ENCODE measurements around the gene RAB36.

RAB36 gene

GRCh38 chr22:23105304-23105703, 40.0 kb upstream of the RAB36 start:
- H3K4me3 ChIP-seq (ENCODE audit: low read length), result no peak overlapping the region
- no peak for DNase-seq (ENCODE audit: low read depth)
- TF ChIP-seq CTCF (conservative IDR thresholded peaks at IDR 0.05; ENCODE audit: low read length), result no peak

GRCh38 chr22:23105919-23106318, 39.4 kb upstream of the RAB36 start:
- no peak overlapping the region for H3K4me3 ChIP-seq (ENCODE audit: low read length)
- TF ChIP-seq CTCF (conservative IDR thresholded peaks at IDR 0.05; ENCODE audit: low read length), result no peak
- DNase-seq (ENCODE audit: low read depth), result no peak

GRCh38 chr22:23106344-23106743, 38.9 kb upstream of the RAB36 start:
- no peak overlapping the region for H3K4me3 ChIP-seq (ENCODE audit: low read length)
- DNase-seq (ENCODE audit: low read depth), result no peak
- no peak for TF ChIP-seq CTCF (conservative IDR thresholded peaks at IDR 0.05; ENCODE audit: low read length)

GRCh38 chr22:23106906-23107367, 38.3 kb upstream of the RAB36 start:
- no peak for TF ChIP-seq CTCF (conservative IDR thresholded peaks at IDR 0.05; ENCODE audit: low read length)
- no peak overlapping the region for H3K4me3 ChIP-seq (ENCODE audit: low read length)
- DNase-seq (ENCODE audit: low read depth), result no peak

GRCh38 chr22:23107487-23108248, 37.6 kb upstream of the RAB36 start:
- TF ChIP-seq CTCF (conservative IDR thresholded peaks at IDR 0.05; ENCODE audit: low read length), result no peak
- DNase-seq (ENCODE audit: low read depth), result no peak
- no peak overlapping the region for H3K4me3 ChIP-seq (ENCODE audit: low read length)

- no peak for DNase-seq (ENCODE audit: low read depth)
- no peak for TF ChIP-seq CTCF (conservative IDR thresholded peaks at IDR 0.05; ENCODE audit: low read length)
- H3K4me3 ChIP-seq (ENCODE audit: low read length), result no peak overlapping the region
Measured at GRCh38 chr22:23108249-23109078, 36.8 kb upstream of the RAB36 start.

- no peak for TF ChIP-seq CTCF (conservative IDR thresholded peaks at IDR 0.05; ENCODE audit: low read length)
- no peak for DNase-seq (ENCODE audit: low read depth)
- no peak overlapping the region for H3K4me3 ChIP-seq (ENCODE audit: low read length)
Measured at GRCh38 chr22:23109079-23109347, 36.3 kb upstream of the RAB36 start.
